DMS153 (cell line): ENCODE measurements around the gene PRMT6.
"Not testable (repeated sequence)": the region's sequence is repeated elsewhere in the genome, so short reads cannot be mapped to it uniquely, and the experiment has no call there.

Source experiments
- DNase-seq: peaks from one replicate; lab custom pipeline; 2025; lab: John Stamatoyannopoulos, UW

The PRMT6 gene

GRCh38 chr1:107056426-107057196 lies at the start of gene PRMT6:
PRMT6 (plus strand) TSS chr1:107056674; CDS start chr1:107056716, 42 bp downstream.
- DNase-seq: peak; percentile 65

GRCh38 chr1:107009281-107009680 lies 47.2 kb upstream of the PRMT6 start:
- no peak for DNase-seq

GRCh38 chr1:107010582-107010981 lies 45.9 kb upstream of the PRMT6 start:
- DNase-seq: no peak

GRCh38 chr1:107016376-107016978 lies 40.0 kb upstream of the PRMT6 start:
- DNase-seq: no peak

- no peak for DNase-seq
Measured at GRCh38 chr1:107018445-107018844, 38.0 kb upstream of the PRMT6 start.

- DNase-seq: no peak
Measured at GRCh38 chr1:107019166-107019565, 37.3 kb upstream of the PRMT6 start.

GRCh38 chr1:107038874-107039273 lies 17.6 kb upstream of the PRMT6 start:
- not testable (repeated sequence) for DNase-seq

GRCh38 chr1:107044310-107045220 lies 11.9 kb upstream of the PRMT6 start:
- DNase-seq: not testable (repeated sequence)

GRCh38 chr1:107047602-107048001 lies 8.9 kb upstream of the PRMT6 start:
- DNase-seq: no peak

- DNase-seq: no peak
Measured at GRCh38 chr1:107048241-107048640, 8.2 kb upstream of the PRMT6 start.

GRCh38 chr1:107051266-107051665 lies 5.2 kb upstream of the PRMT6 start:
- DNase-seq: no peak

GRCh38 chr1:107055919-107056425 lies 502 bp upstream of the PRMT6 start:
- DNase-seq: not testable (repeated sequence)

- peak; percentile 4 for DNase-seq
Measured at GRCh38 chr1:107057197-107058133, 991 bp downstream of the PRMT6 start.

GRCh38 chr1:107058245-107059032 lies 2.0 kb downstream of the PRMT6 start:
- DNase-seq: no peak

GRCh38 chr1:107061886-107062285 lies 5.4 kb downstream of the PRMT6 start:
- no peak for DNase-seq

GRCh38 chr1:107073493-107073892 lies 17.0 kb downstream of the PRMT6 start:
- DNase-seq: no peak

- DNase-seq: no peak
Measured at GRCh38 chr1:107076841-107077240, 20.4 kb downstream of the PRMT6 start.

- no peak for DNase-seq
Measured at GRCh38 chr1:107079249-107079648, 22.8 kb downstream of the PRMT6 start.

GRCh38 chr1:107081102-107081501 lies 24.6 kb downstream of the PRMT6 start:
- no peak for DNase-seq

GRCh38 chr1:107091418-107091817 lies 34.9 kb downstream of the PRMT6 start:
- DNase-seq: no peak
